IMR-90 (cell line): Measurements from ENCODE around the gene PLCL2. TPM values are rescaled to one million over a fixed set of nuclear protein-coding genes. Genes with fewer than 3 reads are reported as not detected.

Source experiments
- ATAC-seq: fragments of 200-7000 bp; cut with Tn5 transposase; 2 replicates; pipeline ENCODE4 v1.9.1; 2020; ENCODE audit warnings: low read depth, mild to moderate bottlenecking, moderate library complexity
- BruUV-seq: library from RNA; stranded (reverse); fragments of 400-500 nt; replicated peaks from 2 replicates; lab custom pipeline; 2021; lab: Mats Ljungman, UMichigan
- CTCF ChIA-PET: fragments of 300-600 bp; formaldehyde crosslinking; extraction: SDS; loops from one replicate; lab custom pipeline; 2021; ENCODE audit warnings: antibody characterized with exemption; lab: Yijun Ruan, JAX
- POLR2A ChIA-PET: fragments of 300-600 bp; sonication (Branson Sonifier 250); formaldehyde crosslinking; loops from one replicate; lab custom pipeline; 2022; ENCODE audit warnings: antibody characterized with exemption; ENCODE audit not compliant: unreplicated experiment; lab: Charles Lee
- DNase-seq: peaks from one replicate; pipeline ENCODE4 v3.0.0; 2013
- H2AFZ ChIP-seq: replicated peaks from 2 replicates; pipeline ENCODE3; 2013; ENCODE audit warnings: low read length, mild to moderate bottlenecking; ENCODE audit not compliant: poor library complexity
- H2AK5ac ChIP-seq: 2 replicates; pipeline ENCODE4 v1.6.1; 2013; ENCODE audit warnings: low read depth, low read length, inconsistent platforms
- H2AK9ac ChIP-seq: replicated peaks from 2 replicates; pipeline ENCODE3; 2013; ENCODE audit warnings: mild to moderate bottlenecking, low read depth, low read length, moderate library complexity; ENCODE audit not compliant: poor library complexity
- H2BK120ac ChIP-seq: 2 replicates; pipeline ENCODE4 v1.6.1; 2013; ENCODE audit warnings: low read depth, low read length, inconsistent platforms
- H2BK15ac ChIP-seq: 3 replicates; pipeline ENCODE4 v1.6.1; 2013; ENCODE audit warnings: low read depth, low read length, inconsistent platforms
- H2BK20ac ChIP-seq: 2 replicates; pipeline ENCODE4 v1.6.1; 2013; ENCODE audit warnings: low read depth, mild to moderate bottlenecking, inconsistent platforms, low read length, moderate library complexity
- H2BK5ac ChIP-seq: 2 replicates; pipeline ENCODE4 v1.6.1; 2013; ENCODE audit warnings: mild to moderate bottlenecking, low read depth, low read length, inconsistent platforms; ENCODE audit not compliant: poor library complexity, severe bottlenecking
- H3K14ac ChIP-seq: replicated peaks from 2 replicates; pipeline ENCODE4 v1.6.1; 2013; ENCODE audit warnings: low read depth, low read length, inconsistent platforms
- H3K18ac ChIP-seq: 2 replicates; pipeline ENCODE4 v1.6.1; 2013; ENCODE audit warnings: low read depth, low read length, control low read depth
- H3K23ac ChIP-seq: 2 replicates; pipeline ENCODE4 v1.6.1; 2013; ENCODE audit warnings: low read depth, low read length, inconsistent platforms
- H3K27ac ChIP-seq: 2 replicates; pipeline ENCODE4 v1.5.1; 2013; ENCODE audit warnings: mild to moderate bottlenecking, control low read depth, low read length; ENCODE audit not compliant: insufficient read depth
- H3K27me3 ChIP-seq: 2 replicates; pipeline ENCODE4 v1.6.1; 2013; ENCODE audit warnings: low read length; ENCODE audit not compliant: control insufficient read depth, insufficient read depth
- H3K36me3 ChIP-seq: 2 replicates; pipeline ENCODE4 v1.6.1; 2013; ENCODE audit warnings: low read length, mixed read lengths; ENCODE audit not compliant: control insufficient read depth, insufficient read depth
- H3K4ac ChIP-seq: 2 replicates; pipeline ENCODE4 v1.6.1; 2013; ENCODE audit warnings: low read depth, low read length, inconsistent platforms
- H3K4me1 ChIP-seq: 2 replicates; pipeline ENCODE4 v1.6.1; 2013; ENCODE audit warnings: low read length, mixed read lengths; ENCODE audit not compliant: control insufficient read depth, insufficient read depth
- H3K4me2 ChIP-seq: 2 replicates; pipeline ENCODE4 v1.6.1; 2013; ENCODE audit warnings: low read depth, mild to moderate bottlenecking, control low read depth, low read length, moderate library complexity
- H3K4me3 ChIP-seq: 2 replicates; pipeline ENCODE4 v1.5.1; 2013; ENCODE audit warnings: low read depth, mild to moderate bottlenecking, control low read depth, low read length, moderate library complexity; ENCODE audit not compliant: insufficient read depth
- H3K56ac ChIP-seq: 2 replicates; pipeline ENCODE4 v1.6.1; 2013; ENCODE audit warnings: low read length, inconsistent platforms; ENCODE audit not compliant: insufficient read depth; ENCODE audit errors: extremely low read depth
- H3K79me1 ChIP-seq, 2 experiments: 2 replicates each; pipeline ENCODE4 v1.6.1; 2013; ENCODE audit warnings: low read length in 2 of 2, inconsistent platforms in 1 of 2, low read depth in 1 of 2
- H3K9ac ChIP-seq: 2 replicates; pipeline ENCODE4 v1.6.1; 2013; ENCODE audit warnings: low read depth, low read length, control low read depth
- H3K9me1 ChIP-seq: 2 replicates; pipeline ENCODE4 v1.6.1; 2013; ENCODE audit warnings: low read length, inconsistent platforms; ENCODE audit not compliant: insufficient read depth
- H3K9me3 ChIP-seq: 2 replicates; pipeline ENCODE4 v1.6.1; 2013; ENCODE audit warnings: low read length; ENCODE audit not compliant: control insufficient read depth, insufficient read depth
- H4K20me1 ChIP-seq: 2 replicates; pipeline ENCODE4 v1.6.1; 2013; ENCODE audit warnings: low read length, inconsistent platforms; ENCODE audit not compliant: insufficient read depth
- H4K5ac ChIP-seq: 2 replicates; pipeline ENCODE4 v1.6.1; 2013; ENCODE audit warnings: mild to moderate bottlenecking, low read depth, low read length, control low read depth
- H4K8ac ChIP-seq, 2 experiments: 2 replicates each; pipeline ENCODE4 v1.6.1; 2013; ENCODE audit warnings: low read depth in 2 of 2, low read length in 2 of 2, control low read depth in 1 of 2, inconsistent platforms in 1 of 2
- H4K91ac ChIP-seq: 2 replicates; pipeline ENCODE4 v1.6.1; 2013; ENCODE audit warnings: low read depth, low read length, inconsistent platforms; ENCODE audit not compliant: insufficient read depth
- CHD1 ChIP-seq: IDR thresholded peaks from 2 replicates; pipeline ENCODE4 v1.6.1; 2012; ENCODE audit warnings: low read depth, low read length, improper control_type of control experiment
- POLR2A ChIP-seq: IDR thresholded peaks from 2 replicates; pipeline ENCODE4 v1.6.1; 2012; ENCODE audit warnings: mild to moderate bottlenecking, low read depth, low read length
- dilution Hi-C: fragments of 300-500 bp; cut with HindIII; formaldehyde crosslinking; loops from one replicate; pipeline ENCODE4 v1.14.3; 2018; ENCODE audit warnings: low sequenced_read_pairs; ENCODE audit not compliant: unreplicated experiment
- in situ Hi-C: fragments of 300-500 bp; cut with MboI; formaldehyde crosslinking; loops from 3 replicates; pipeline ENCODE4 v1.14.3; 2019; ENCODE audit warnings: low sequenced_read_pairs, inconsistent platforms, mixed read lengths
- intact Hi-C: fragments of 100-400 bp; cut with micrococcal nuclease; formaldehyde crosslinking; loops from 2 replicates; pipeline ENCODE4 v1.10.0; 2022
- polyA plus RNA-seq, 3 experiments: library from polyadenylated mRNA; depleted of rRNA; stranded (reverse); fragments of >200 nt; gene quantifications; 2 replicates each; pipeline ENCODE4 v1.2.3, GENCODE V29; 2012; ENCODE audit warnings: low replicate concordance in 1 of 3
- total RNA-seq: library from RNA; depleted of rRNA; stranded (reverse); fragments of >200 nt; gene quantifications from 2 replicates; pipeline ENCODE4 v1.2.3, GENCODE V29; 2012

PLCL2 gene
- total and polyA plus RNA-seq, 2 of the 4 experiments (the other 2 are of a cell fraction): 0.92 to 3.8 TPM

DNA sequence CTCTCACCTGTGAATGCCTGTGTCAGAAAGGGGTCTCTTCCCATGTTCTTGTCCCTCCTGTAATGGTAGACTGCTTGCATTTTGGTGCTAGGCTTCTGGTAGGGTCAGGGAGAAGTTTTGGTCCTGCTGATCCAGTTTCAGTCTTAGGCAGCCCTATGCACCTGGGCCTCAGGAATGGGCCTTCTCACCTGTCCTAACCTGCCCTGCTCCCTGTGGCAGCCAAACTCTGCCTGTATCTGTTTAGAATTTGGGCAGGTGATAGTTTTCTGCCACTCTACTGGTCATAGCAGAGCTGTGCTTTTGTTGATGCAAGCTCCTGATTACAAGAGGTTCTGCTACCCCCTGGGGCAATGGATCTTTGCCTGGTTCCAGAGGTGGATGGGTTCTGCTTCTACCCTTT lies 118.7 kb downstream of the PLCL2 start:
- CTCF ChIA-PET: no interaction called here
- H3K14ac ChIP-seq: no peak overlapping the region
- no TSS peak for BruUV-seq

More for the DNA sequence above, 118.7 kb downstream of the PLCL2 start:
- Histone ChIP-seq H3K9me1 (no peaks in the 10 kb centered on the region), H3K27me3 (no peaks in the 10 kb centered on the region), H3K18ac (no peak overlapping the region), H3K4me3 (no peak overlapping the region), H3K4me1 (no peaks in the 10 kb centered on the region), H4K5ac (no peak overlapping the region), H3K9me3 (no peaks in the 10 kb centered on the region), H3K4ac (no peak overlapping the region), H2BK20ac (no peak overlapping the region), H2AFZ (no peak overlapping the region), H3K23ac (no peak overlapping the region), H2AK5ac (no peak overlapping the region), H2BK5ac (no peak overlapping the region), H2BK120ac (no peak overlapping the region), H4K8ac (no peak overlapping the region), H2BK15ac (no peak overlapping the region), H2AK9ac (no peak overlapping the region), H3K4me2 (no peak overlapping the region), H3K27ac (no peak overlapping the region), H4K20me1 (no peaks in the 10 kb centered on the region), H4K91ac (no peak overlapping the region), H3K36me3 (no peaks in the 10 kb centered on the region), H3K9ac (no peak overlapping the region), H3K56ac (no peak overlapping the region), H3K79me1 (no peaks in the 10 kb centered on the region)
- ATAC-seq: no peak
- TF ChIP-seq CHD1 (no peak), POLR2A (no peak)
- intact Hi-C loops: no loop called here
- in situ Hi-C loops: no loop called here
- DNase-seq: no peak
- dilution Hi-C loops: no loop called here
- POLR2A ChIA-PET: no interaction called here
